ENCODE measurements around the gene EIF2A.

DNA sequence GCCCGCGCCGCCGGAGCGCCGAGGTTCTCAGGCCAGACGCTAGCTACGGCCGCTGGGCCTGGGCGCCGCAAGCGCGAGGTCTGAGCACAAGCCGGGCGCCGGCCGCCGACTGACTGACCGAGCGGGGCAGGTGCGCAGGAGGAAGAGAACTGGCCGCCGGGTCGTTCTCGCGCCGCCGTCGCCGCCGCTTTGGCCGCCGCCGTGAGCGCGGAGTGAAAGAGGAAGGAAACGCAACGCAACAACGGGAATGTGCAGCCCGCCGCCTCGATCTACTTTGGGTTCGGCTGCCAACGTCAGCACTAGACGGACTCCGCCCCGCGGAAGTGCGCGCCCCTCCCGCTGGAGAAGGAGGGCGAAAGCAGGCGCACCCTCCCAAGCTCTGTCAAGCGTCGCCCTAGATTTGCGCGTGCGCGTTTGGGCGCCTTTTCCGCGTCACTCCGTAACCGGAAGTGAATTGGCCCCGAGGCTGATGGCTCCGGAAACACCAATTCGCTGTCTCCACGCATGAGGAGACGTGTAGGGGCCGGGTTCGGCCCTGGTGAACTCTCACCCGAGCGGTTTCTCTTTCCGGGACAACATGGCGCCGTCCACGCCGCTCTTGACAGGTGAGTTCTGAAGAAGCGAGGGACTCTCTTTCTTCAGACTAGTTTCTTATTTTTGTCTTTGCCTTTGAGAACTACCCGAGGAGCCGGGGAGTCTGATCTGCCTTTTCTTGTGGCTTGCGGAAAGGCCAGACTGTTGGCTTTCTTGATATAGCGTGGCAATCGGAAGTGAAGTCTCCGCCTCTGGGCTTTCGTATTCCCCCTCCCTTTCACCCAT, at the start of gene EIF2A, which contains the start of gene SERP1:
- TF ChIP-seq, protein P1, sequence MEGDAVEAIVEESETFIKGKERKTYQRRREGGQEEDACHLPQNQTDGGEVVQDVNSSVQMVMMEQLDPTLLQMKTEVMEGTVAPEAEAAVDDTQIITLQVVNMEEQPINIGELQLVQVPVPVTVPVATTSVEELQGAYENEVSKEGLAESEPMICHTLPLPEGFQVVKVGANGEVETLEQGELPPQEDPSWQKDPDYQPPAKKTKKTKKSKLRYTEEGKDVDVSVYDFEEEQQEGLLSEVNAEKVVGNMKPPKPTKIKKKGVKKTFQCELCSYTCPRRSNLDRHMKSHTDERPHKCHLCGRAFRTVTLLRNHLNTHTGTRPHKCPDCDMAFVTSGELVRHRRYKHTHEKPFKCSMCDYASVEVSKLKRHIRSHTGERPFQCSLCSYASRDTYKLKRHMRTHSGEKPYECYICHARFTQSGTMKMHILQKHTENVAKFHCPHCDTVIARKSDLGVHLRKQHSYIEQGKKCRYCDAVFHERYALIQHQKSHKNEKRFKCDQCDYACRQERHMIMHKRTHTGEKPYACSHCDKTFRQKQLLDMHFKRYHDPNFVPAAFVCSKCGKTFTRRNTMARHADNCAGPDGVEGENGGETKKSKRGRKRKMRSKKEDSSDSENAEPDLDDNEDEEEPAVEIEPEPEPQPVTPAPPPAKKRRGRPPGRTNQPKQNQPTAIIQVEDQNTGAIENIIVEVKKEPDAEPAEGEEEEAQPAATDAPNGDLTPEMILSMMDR (IDR thresholded peaks at IDR 0.05), result peak in 2 of 4 experiments; percentile 7 to 14
- TF ChIP-seq POLR2A (IDR thresholded peaks at IDR 0.05) (peak; percentile 98), POLR2AphosphoS5 (IDR thresholded peaks at IDR 0.05) (peak; percentile 99), EP300 (IDR thresholded peaks at IDR 0.05) (no peak)

Data from gastroesophageal sphincter (tissue), 3 donors.